Measurements from ENCODE around the gene ALKBH5. TPM values are rescaled to one million over a fixed set of nuclear protein-coding genes. Genes with fewer than 3 reads are reported as not detected.

Gene ALKBH5
- total RNA-seq, 2 donors from 2014 or later = 177 to 193 TPM

- DNase-seq (ENCODE audit: low spot score) = peak; percentile 74
- Histone ChIP-seq H3K27me3 (no peaks in the 10 kb centered on the region), H3K27ac (peak overlapping the region; percentile 97 to 98), H3K4me3 (peak overlapping the region; percentile 74 to 98), H3K36me3 (peaks cover 42% of the 10 kb centered on the region), H3K9me3 (no peaks in the 10 kb centered on the region), H3K4me1 (peaks cover 0 to 48% of the 10 kb centered on the region in 2 donors)
- no peak for TF ChIP-seq CTCF (IDR thresholded peaks at IDR 0.05)
Measured at GRCh38 chr17:18257268-18257981, 73.8 kb downstream of the ALKBH5 start.

- Histone ChIP-seq H3K4me1 (peaks cover 0 to 54% of the 10 kb centered on the region in 2 donors), H3K4me3 (peak overlapping the region; percentile 74 to 98), H3K9me3 (no peaks in the 10 kb centered on the region), H3K36me3 (peaks cover 39% of the 10 kb centered on the region), H3K27me3 (no peaks in the 10 kb centered on the region), H3K27ac (peak overlapping the region; percentile 97 to 98)
- no peak for TF ChIP-seq CTCF (IDR thresholded peaks at IDR 0.05)
- peak; percentile 91 for DNase-seq (ENCODE audit: low spot score)
Measured at GRCh38 chr17:18257982-18258355, 74.3 kb downstream of the ALKBH5 start.

- Histone ChIP-seq H3K4me3 (peak within 1 kb of the TSS; percentile 74 to 98), H3K36me3 (peaks cover 39% of the 10 kb centered on the region), H3K27ac (peak within 1 kb of the TSS; percentile 97 to 98), H3K9me3 (no peaks in the 10 kb centered on the region), H3K4me1 (peaks cover 0 to 56% of the 10 kb centered on the region in 2 donors), H3K27me3 (no peaks in the 10 kb centered on the region)
- no peak for TF ChIP-seq CTCF (IDR thresholded peaks at IDR 0.05)
- no peak for DNase-seq (ENCODE audit: low spot score)
Measured at GRCh38 chr17:18258356-18259038, 74.9 kb downstream of the ALKBH5 start, which contains the start of gene FLII. Gene FLII (minus strand): TSS chr17:18258738. CDS start chr17:18258690, 48 bp downstream.

Other genes starting within 250 kb of the ALKBH5 start
- 100 to 1,000 TPM; 186 to 347 TPM for gene TOM1L2, start 211.4 kb upstream of the ALKBH5 start, total RNA-seq
- gene DRC3, start 211.0 kb upstream of the ALKBH5 start, total RNA-seq = 1 to 10 TPM in 1 of 2 donors, under 1 TPM in 1; 0.94 to 1.7 TPM
- 10 to 100 TPM; 11.1 to 47.0 TPM for gene ATPAF2, start 144.7 kb upstream of the ALKBH5 start, total RNA-seq
- gene GID4, start 144.4 kb upstream of the ALKBH5 start, total RNA-seq = 10 to 100 TPM; 14.0 to 22.1 TPM
- gene DRG2, start 95.9 kb upstream of the ALKBH5 start, total RNA-seq = 10 to 100 TPM; 18.2 to 27.7 TPM
- under 1 TPM in 1 of 2 donors, not detected in 1; 0.20 TPM for gene MYO15A, start 75.1 kb upstream of the ALKBH5 start, total RNA-seq
- gene LLGL1, start 41.8 kb downstream of the ALKBH5 start, total RNA-seq = 10 to 100 TPM; 12.6 to 16.7 TPM
- gene FLII, start 74.9 kb downstream of the ALKBH5 start, total RNA-seq = 100 to 1,000 TPM; 232 to 306 TPM
- 10 to 100 TPM; 14.1 to 20.2 TPM for gene MIEF2, start 76.8 kb downstream of the ALKBH5 start, total RNA-seq
- gene TOP3A, start 131.2 kb downstream of the ALKBH5 start, total RNA-seq = 10 to 100 TPM; 12.6 to 18.8 TPM
- gene SMCR8, start 131.5 kb downstream of the ALKBH5 start, total RNA-seq = 10 to 100 TPM; 11.1 to 11.4 TPM
- gene SHMT1, start 179.7 kb downstream of the ALKBH5 start, total RNA-seq = 1 to 10 TPM; 5.1 to 8.5 TPM
- gene EVPLL, start 193.9 kb downstream of the ALKBH5 start, total RNA-seq = not detected